Erythroblast (primary cell): ENCODE measurements around the gene NUDCD3.

Source experiments
- GATA1 ChIP-seq: IDR thresholded peaks from 2 replicates; pipeline ENCODE4 v1.6.1; 2011; ENCODE audit warnings: low read depth, mild to moderate bottlenecking, control low read depth, low read length, moderate library complexity
- POLR2A ChIP-seq: IDR thresholded peaks from 2 replicates; pipeline ENCODE4 v1.6.1; 2011; ENCODE audit warnings: mild to moderate bottlenecking, low read length

GRCh38 chr7:44384586-44385433, 105.6 kb downstream of the NUDCD3 start:
- TF ChIP-seq POLR2A, result no peak
- no peak for TF ChIP-seq GATA1
